GM19328 (cell line): ENCODE data around the gene ARPC1A.
"Not testable (repeated sequence)": the region's sequence is repeated elsewhere in the genome, so short reads cannot be mapped to it uniquely, and the experiment has no call there.

Source experiments
- ATAC-seq: cut with Tn5 transposase; IDR thresholded peaks from one replicate; pipeline ENCODE4 v1.9.1; 2021; ENCODE audit warnings: mild to moderate bottlenecking, moderate library complexity; ENCODE audit not compliant: unreplicated experiment

ARPC1A gene

GRCh38 chr7:99368750-99369389 is 43.2 kb downstream of the ARPC1A start:
- ATAC-seq, result no peak

- ATAC-seq, result no peak
Observed at GRCh38 chr7:99369767-99370391, 44.2 kb downstream of the ARPC1A start.

GRCh38 chr7:99371376-99371920 is 45.8 kb downstream of the ARPC1A start:
- no peak for ATAC-seq

GRCh38 chr7:99372275-99373090 is 46.8 kb downstream of the ARPC1A start:
- no peak for ATAC-seq

- no peak for ATAC-seq
Observed at GRCh38 chr7:99373091-99374066, 47.7 kb downstream of the ARPC1A start.

GRCh38 chr7:99374111-99375064 is 48.7 kb downstream of the ARPC1A start, which contains the start of gene ARPC1B:
Gene ARPC1B (plus strand): TSS chr7:99374730. CDS start chr7:99385715, 10,985 bp downstream.
- ATAC-seq, result peak; percentile 52

GRCh38 chr7:99375070-99375807 is 49.5 kb downstream of the ARPC1A start:
- ATAC-seq, result peak; percentile 35

GRCh38 chr7:99379043-99379577 is 53.4 kb downstream of the ARPC1A start:
- ATAC-seq, result no peak

- not testable (repeated sequence) for ATAC-seq
Observed at GRCh38 chr7:99379693-99380031, 54.0 kb downstream of the ARPC1A start.

- peak; percentile 31 for ATAC-seq
Observed at GRCh38 chr7:99380032-99380822, 54.5 kb downstream of the ARPC1A start.

- peak; percentile 76 for ATAC-seq
Observed at GRCh38 chr7:99380823-99381663, 55.3 kb downstream of the ARPC1A start.

- ATAC-seq, result no peak
Observed at GRCh38 chr7:99381664-99382075, 56.0 kb downstream of the ARPC1A start.

- ATAC-seq, result no peak
Observed at GRCh38 chr7:99383203-99383602, 57.5 kb downstream of the ARPC1A start.

GRCh38 chr7:99383791-99384370 is 58.2 kb downstream of the ARPC1A start:
- no peak for ATAC-seq

- ATAC-seq, result no peak
Observed at GRCh38 chr7:99384523-99384922, 58.8 kb downstream of the ARPC1A start.

GRCh38 chr7:99385564-99385963 is 59.9 kb downstream of the ARPC1A start:
- ATAC-seq, result no peak
